ENCODE results near the gene RPL41. TPM values are rescaled to one million over a fixed set of nuclear protein-coding genes. Genes with fewer than 3 reads are reported as not detected.

RPL41 gene
- total and polyA plus RNA-seq, 9 of the 15 experiments (the other 6 are each of a cell fraction or from before 2014, with no cell fraction given), result 3,403 to 11,276 (median 5,604) TPM

DNA sequence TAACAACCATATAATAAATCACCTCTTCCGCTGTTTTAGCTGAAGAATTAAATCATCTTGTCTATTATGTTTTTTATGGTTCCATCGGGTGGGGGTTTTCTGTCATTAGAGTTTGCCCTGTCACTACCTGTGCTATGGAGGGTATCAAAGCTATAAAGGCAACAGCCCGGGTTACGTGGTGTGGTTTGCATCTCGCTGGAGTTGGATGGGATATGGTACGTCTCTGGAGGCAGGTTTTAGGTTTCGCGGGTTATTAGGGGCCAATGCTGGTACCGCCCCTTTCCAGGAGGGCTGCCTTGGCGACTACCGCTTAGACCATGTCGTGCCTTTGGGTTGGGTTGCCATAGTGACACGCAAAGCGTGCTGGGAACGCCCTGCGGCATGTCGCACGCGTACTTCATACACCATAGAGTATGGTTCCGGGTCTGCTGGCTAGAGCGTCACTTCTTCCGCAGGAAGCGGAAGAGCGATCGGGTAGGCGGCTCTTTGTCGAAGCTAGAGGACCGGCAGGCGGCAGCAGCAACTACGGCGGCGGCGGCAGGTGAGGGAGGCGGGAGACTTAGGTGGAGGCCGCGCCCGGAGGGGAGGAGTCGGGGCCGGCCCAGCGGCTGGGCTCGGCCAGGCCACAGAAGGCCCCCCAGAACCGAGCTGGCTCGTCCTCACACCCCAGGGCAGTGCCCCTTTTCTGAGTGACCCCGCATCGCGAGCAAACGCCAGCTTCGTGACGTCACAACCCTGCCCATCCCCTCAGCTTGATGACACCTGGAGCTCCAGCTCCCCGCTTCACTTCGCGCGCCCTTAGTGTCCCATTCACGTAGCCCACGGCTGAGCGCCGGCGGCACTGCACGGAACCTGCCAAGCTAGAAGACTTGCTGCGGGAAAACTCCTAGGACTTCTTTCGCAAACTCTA, 1.6 kb downstream of the RPL41 start, which contains the start of gene ZC3H10 (continued):
- TF ChIP-seq, protein P1, sequence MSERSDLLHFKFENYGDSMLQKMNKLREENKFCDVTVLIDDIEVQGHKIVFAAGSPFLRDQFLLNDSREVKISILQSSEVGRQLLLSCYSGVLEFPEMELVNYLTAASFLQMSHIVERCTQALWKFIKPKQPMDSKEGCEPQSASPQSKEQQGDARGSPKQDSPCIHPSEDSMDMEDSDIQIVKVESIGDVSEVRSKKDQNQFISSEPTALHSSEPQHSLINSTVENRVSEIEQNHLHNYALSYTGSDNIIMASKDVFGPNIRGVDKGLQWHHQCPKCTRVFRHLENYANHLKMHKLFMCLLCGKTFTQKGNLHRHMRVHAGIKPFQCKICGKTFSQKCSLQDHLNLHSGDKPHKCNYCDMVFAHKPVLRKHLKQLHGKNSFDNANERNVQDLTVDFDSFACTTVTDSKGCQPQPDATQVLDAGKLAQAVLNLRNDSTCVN (CRISPR knock-in tag; IDR thresholded peaks at IDR 0.05), result peak; percentile 98; the same call in 1 of the 2 replicates
- TF ChIP-seq EP300 (IDR thresholded peaks at IDR 0.05; ENCODE audit: low read length) (peak; percentile 69), ZNF79 (CRISPR knock-in tag; IDR thresholded peaks at IDR 0.05; ENCODE audit: low read depth) (no peak), MAFG (tag; conservative IDR thresholded peaks at IDR 0.05) (no peak), NEUROD1 (IDR thresholded peaks at IDR 0.05; ENCODE audit: borderline replicate concordance, low read depth, low read length, partially characterized antibody) (peak; percentile 70), STAT5A (IDR thresholded peaks at IDR 0.05; ENCODE audit: borderline replicate concordance, low read length) (peak; percentile 58; the same call in 1 of the 2 replicates), SMAD2 (IDR thresholded peaks at IDR 0.05; ENCODE audit: low read depth, low read length) (no peak), KDM2B (CRISPR knock-in tag; IDR thresholded peaks at IDR 0.05) (no peak), RBFOX2 (IDR thresholded peaks at IDR 0.05; ENCODE audit: low read depth, low read length) (peak; percentile 91), SOX6 (IDR thresholded peaks at IDR 0.05) (peak; percentile 70; the same call in 1 of the 2 replicates), HNRNPLL (IDR thresholded peaks at IDR 0.05; ENCODE audit: low read depth, low read length, poor library complexity, severe bottlenecking) (peak; percentile 93), CC2D1A (IDR thresholded peaks at IDR 0.05) (no peak), MCM2 (IDR thresholded peaks at IDR 0.05; ENCODE audit: low read depth) (no peak), ILK (tag; IDR thresholded peaks at IDR 0.05; ENCODE audit: borderline replicate concordance, low read depth) (no peak), HMG20B (CRISPR knock-in tag; IDR thresholded peaks at IDR 0.05) (no peak), PHF8 (IDR thresholded peaks at IDR 0.05; ENCODE audit: borderline replicate concordance, low read length) (peak; percentile 80; the same call in 1 of the 2 replicates), RB1 (IDR thresholded peaks at IDR 0.05; ENCODE audit: low read depth) (peak; percentile 95), IFI16 (CRISPR knock-in tag; IDR thresholded peaks at IDR 0.05) (no peak), FUS (optimal IDR thresholded peaks at IDR 0.05; ENCODE audit: low read depth, low read length) (peak; percentile 86), GATA2 (CRISPR knock-in tag; IDR thresholded peaks at IDR 0.05) (no peak), ELF2 (CRISPR knock-in tag; IDR thresholded peaks at IDR 0.05) (peak; percentile 97), ZNF644 (tag; IDR thresholded peaks at IDR 0.05; ENCODE audit: low read depth) (no peak), DMBX1 (CRISPR knock-in tag; IDR thresholded peaks at IDR 0.05; ENCODE audit: borderline replicate concordance) (no peak), HDAC1 (IDR thresholded peaks at IDR 0.05) (peak in 1 of 2 experiments; percentile 76; a peak in 2 of 4 replicates), RFX7 (CRISPR knock-in tag; IDR thresholded peaks at IDR 0.05) (peak; percentile 94), ZNF165 (CRISPR knock-in tag; IDR thresholded peaks at IDR 0.05; ENCODE audit: borderline replicate concordance) (0 out of 2 replicates have a peak, but pooled peaks have one; percentile 58)
- TF ChIP-seq, protein P2, sequence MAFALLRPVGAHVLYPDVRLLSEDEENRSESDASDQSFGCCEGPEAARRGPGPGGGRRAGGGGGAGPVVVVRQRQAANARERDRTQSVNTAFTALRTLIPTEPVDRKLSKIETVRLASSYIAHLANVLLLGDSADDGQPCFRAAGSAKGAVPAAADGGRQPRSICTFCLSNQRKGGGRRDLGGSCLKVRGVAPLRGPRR (CRISPR knock-in tag; IDR thresholded peaks at IDR 0.05), result no peak
- TF ChIP-seq, protein P3, sequence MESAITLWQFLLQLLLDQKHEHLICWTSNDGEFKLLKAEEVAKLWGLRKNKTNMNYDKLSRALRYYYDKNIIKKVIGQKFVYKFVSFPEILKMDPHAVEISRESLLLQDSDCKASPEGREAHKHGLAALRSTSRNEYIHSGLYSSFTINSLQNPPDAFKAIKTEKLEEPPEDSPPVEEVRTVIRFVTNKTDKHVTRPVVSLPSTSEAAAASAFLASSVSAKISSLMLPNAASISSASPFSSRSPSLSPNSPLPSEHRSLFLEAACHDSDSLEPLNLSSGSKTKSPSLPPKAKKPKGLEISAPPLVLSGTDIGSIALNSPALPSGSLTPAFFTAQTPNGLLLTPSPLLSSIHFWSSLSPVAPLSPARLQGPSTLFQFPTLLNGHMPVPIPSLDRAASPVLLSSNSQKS (CRISPR knock-in tag; IDR thresholded peaks at IDR 0.05), result 0 out of 2 replicates have a peak, but pooled peaks have one; percentile 15

Measured in K562 (cell line).